Activated T-helper 17 cell treated with anti-CD3 and anti-CD28 coated beads, Interleukin-2, amount 50 U/mL, for 72 hours (primary cell): Measurements from ENCODE around the gene HES7. TPM values are rescaled to one million over a fixed set of nuclear protein-coding genes. Genes with fewer than 3 reads are reported as not detected.
A peak's percentile ranks its signal among the peaks of the same experiment; 100 is the strongest.

Experiments
- ATAC-seq: fragments of 150-1000 bp; cut with Tn5 transposase; replicated peaks from 2 replicates; pipeline ENCODE4 v1.10.0; 2021; ENCODE audit warnings: mild to moderate bottlenecking, moderate library complexity
- H3K27ac Mint-ChIP-seq: one replicate; pipeline ENCODE4 v1.8.0; 2022; ENCODE audit warnings: mixed read lengths
- H3K27me3 Mint-ChIP-seq: one replicate; pipeline ENCODE4 v1.8.0; 2022; ENCODE audit warnings: mixed read lengths
- H3K36me3 Mint-ChIP-seq: one replicate; pipeline ENCODE4 v1.8.0; 2022; ENCODE audit warnings: low read depth, mild to moderate bottlenecking, mixed read lengths
- H3K4me1 Mint-ChIP-seq: one replicate; pipeline ENCODE4 v1.8.0; 2022; ENCODE audit warnings: mixed read lengths
- H3K4me3 Mint-ChIP-seq: one replicate; pipeline ENCODE4 v1.8.0; 2022; ENCODE audit warnings: mild to moderate bottlenecking, mixed read lengths
- H3K9me3 Mint-ChIP-seq: one replicate; pipeline ENCODE4 v1.8.0; 2022; ENCODE audit warnings: mixed read lengths
- total RNA-seq, 2 donors: library from RNA; stranded (reverse); gene quantifications; one replicate each; pipeline ENCODE4 v1.2.3, GENCODE V29; 2022

HES7 gene
- total RNA-seq, 2 donors from 2014 or later = 2.9 to 10.0 TPM

- H3K4me3 Mint-ChIP-seq = peak overlapping the region; percentile 94
- H3K36me3 Mint-ChIP-seq = peaks cover 51% of the 10 kb centered on the region
- no peaks in the 10 kb centered on the region for H3K27me3 Mint-ChIP-seq
- no peak for ATAC-seq
- H3K4me1 Mint-ChIP-seq = peaks cover 37% of the 10 kb centered on the region
- peak overlapping the region; percentile 79 for H3K27ac Mint-ChIP-seq
- H3K9me3 Mint-ChIP-seq = no peaks in the 10 kb centered on the region
Measured at GRCh38 chr17:8159459-8160223, 35.7 kb upstream of the HES7 start.

GRCh38 chr17:8159032-8159400, 35.1 kb upstream of the HES7 start:
- H3K36me3 Mint-ChIP-seq = peaks cover 51% of the 10 kb centered on the region
- H3K4me1 Mint-ChIP-seq = peaks cover 39% of the 10 kb centered on the region
- peak overlapping the region; percentile 86 for H3K27ac Mint-ChIP-seq
- ATAC-seq = no peak
- H3K4me3 Mint-ChIP-seq = peak overlapping the region; percentile 94
- H3K9me3 Mint-ChIP-seq = no peaks in the 10 kb centered on the region
- no peaks in the 10 kb centered on the region for H3K27me3 Mint-ChIP-seq

- peaks cover 45% of the 10 kb centered on the region for H3K4me1 Mint-ChIP-seq
- peaks cover 51% of the 10 kb centered on the region for H3K36me3 Mint-ChIP-seq
- peak overlapping the region; percentile 86 for H3K27ac Mint-ChIP-seq
- ATAC-seq = peak; percentile 12
- H3K27me3 Mint-ChIP-seq = no peaks in the 10 kb centered on the region
- no peaks in the 10 kb centered on the region for H3K9me3 Mint-ChIP-seq
- H3K4me3 Mint-ChIP-seq = peak overlapping the region; percentile 94
Measured at GRCh38 chr17:8158267-8159031, 34.5 kb upstream of the HES7 start.

DNA sequence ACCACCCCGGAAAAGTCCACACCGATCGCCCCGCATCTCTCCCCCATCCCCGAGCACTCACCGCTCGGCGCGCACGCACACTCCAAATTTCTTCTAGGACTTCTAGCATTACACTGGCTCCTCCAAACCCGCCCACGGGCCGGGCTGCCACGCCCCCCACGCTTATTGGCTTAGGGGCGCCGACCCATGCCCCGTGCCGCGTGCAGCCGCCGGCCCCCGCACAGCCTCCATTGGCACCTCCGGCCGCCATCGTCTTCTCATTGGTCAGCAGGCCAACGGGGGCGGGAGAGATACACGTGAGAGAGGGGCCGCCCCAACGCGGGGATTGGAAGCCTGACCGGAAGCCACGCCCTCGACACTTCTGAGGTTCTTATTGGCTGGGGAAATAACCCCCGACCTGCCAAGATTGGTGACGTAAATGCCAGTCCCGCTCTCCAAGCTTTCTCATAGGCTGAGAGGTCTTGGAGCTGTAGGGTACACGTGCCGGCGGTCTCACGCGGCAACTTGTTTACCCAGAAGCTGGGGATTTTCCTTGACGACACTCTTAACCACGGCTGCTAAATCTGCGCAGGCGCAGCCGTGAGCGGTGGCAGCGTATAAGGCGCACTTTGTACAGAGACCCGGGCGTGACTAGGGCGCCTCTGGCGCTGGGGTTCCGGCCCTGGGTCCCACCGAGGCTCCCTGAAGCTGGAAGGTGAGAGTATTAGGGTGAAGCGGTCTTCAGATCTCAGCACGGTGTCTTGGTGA, 32.5 kb upstream of the HES7 start:
- H3K4me1 Mint-ChIP-seq = peaks cover 51% of the 10 kb centered on the region
- peak; percentile 76 for ATAC-seq
- no peaks in the 10 kb centered on the region for H3K9me3 Mint-ChIP-seq
- H3K4me3 Mint-ChIP-seq = no peak overlapping the region
- no peaks in the 10 kb centered on the region for H3K27me3 Mint-ChIP-seq
- peaks cover 35% of the 10 kb centered on the region for H3K36me3 Mint-ChIP-seq
- no peak overlapping the region for H3K27ac Mint-ChIP-seq

GRCh38 chr17:8155996-8156245, 32.0 kb upstream of the HES7 start:
- Mint-ChIP-seq H3K27me3 (no peaks in the 10 kb centered on the region), H3K36me3 (peaks cover 30% of the 10 kb centered on the region), H3K4me1 (peaks cover 47% of the 10 kb centered on the region), H3K9me3 (no peaks in the 10 kb centered on the region), H3K27ac (no peak overlapping the region), H3K4me3 (no peak overlapping the region)
- ATAC-seq = no peak

- Mint-ChIP-seq H3K36me3 (peaks cover 25% of the 10 kb centered on the region), H3K27me3 (no peaks in the 10 kb centered on the region), H3K4me3 (no peak overlapping the region), H3K4me1 (peaks cover 43% of the 10 kb centered on the region), H3K27ac (no peak overlapping the region), H3K9me3 (no peaks in the 10 kb centered on the region)
- no peak for ATAC-seq
Measured at GRCh38 chr17:8155231-8155995, 31.5 kb upstream of the HES7 start.

GRCh38 chr17:8154608-8155155, 30.8 kb upstream of the HES7 start:
- Mint-ChIP-seq H3K9me3 (no peaks in the 10 kb centered on the region), H3K36me3 (peaks cover 18% of the 10 kb centered on the region), H3K4me3 (no peak overlapping the region), H3K27ac (no peak overlapping the region), H3K4me1 (peaks cover 36% of the 10 kb centered on the region), H3K27me3 (no peaks in the 10 kb centered on the region)
- ATAC-seq = no peak

DNA sequence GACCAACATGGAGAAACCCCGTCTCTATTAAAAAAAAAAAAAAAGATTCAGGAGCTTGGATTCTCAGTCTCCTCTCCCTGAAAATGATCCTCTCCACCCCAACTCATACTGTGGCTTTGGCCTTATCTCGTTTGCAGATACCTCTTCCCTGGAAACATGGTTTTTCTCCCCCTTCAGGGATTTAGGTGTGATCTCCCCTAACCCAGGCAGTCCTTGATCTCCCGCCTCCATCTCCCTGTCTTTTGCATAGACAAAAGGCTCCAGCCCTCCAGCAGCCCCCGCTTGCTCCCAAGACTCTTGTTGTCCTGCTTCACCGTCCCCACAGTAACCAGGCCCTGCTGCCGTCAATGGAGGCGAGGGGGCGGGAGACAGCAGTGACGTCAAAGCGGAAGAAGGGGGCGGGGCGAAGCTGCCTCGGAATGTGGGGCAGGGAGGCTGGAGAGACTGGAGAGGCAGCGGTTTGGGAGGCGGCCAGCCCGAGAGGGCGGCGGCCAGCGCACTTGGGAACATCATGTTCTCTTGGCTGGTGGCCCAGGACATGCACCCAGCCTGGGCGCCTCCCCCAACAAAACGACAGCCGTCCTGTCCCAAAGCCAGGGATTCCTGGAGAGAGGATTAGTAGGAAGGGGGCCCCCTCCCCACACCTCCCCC, 30.2 kb upstream of the HES7 start:
- H3K4me3 Mint-ChIP-seq = no peak overlapping the region
- no peaks in the 10 kb centered on the region for H3K27me3 Mint-ChIP-seq
- no peaks in the 10 kb centered on the region for H3K9me3 Mint-ChIP-seq
- ATAC-seq = peak; percentile 27
- H3K27ac Mint-ChIP-seq = no peak overlapping the region
- H3K36me3 Mint-ChIP-seq = peaks cover 12% of the 10 kb centered on the region
- peaks cover 33% of the 10 kb centered on the region for H3K4me1 Mint-ChIP-seq

GRCh38 chr17:8153525-8153956, 29.6 kb upstream of the HES7 start:
- ATAC-seq = peak; percentile 28
- Mint-ChIP-seq H3K4me3 (no peak overlapping the region), H3K9me3 (no peaks in the 10 kb centered on the region), H3K27ac (no peak overlapping the region), H3K4me1 (peaks cover 29% of the 10 kb centered on the region), H3K36me3 (peaks cover 6% of the 10 kb centered on the region), H3K27me3 (no peaks in the 10 kb centered on the region)

DNA sequence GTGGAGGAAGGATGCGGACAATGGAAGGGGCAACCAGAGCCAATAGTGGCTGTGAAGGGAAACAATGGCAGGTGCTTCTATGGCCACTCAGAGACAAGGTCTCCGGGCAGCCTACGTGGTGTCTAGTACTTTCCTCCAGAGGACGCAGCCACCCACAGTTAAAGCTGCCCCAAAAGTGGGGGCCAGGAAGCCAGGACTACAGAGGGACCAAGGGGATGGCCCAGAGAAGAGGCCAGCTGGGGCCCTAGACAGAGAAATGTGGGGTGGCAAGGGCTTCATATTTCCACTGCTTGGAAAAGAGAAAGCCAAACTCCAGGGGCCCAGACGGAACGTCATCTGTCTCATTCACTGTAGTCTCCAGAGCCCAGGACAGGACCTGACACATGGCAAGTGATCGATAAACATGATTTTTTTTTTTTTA, 29.1 kb upstream of the HES7 start:
- H3K9me3 Mint-ChIP-seq = no peaks in the 10 kb centered on the region
- H3K27me3 Mint-ChIP-seq = no peaks in the 10 kb centered on the region
- H3K36me3 Mint-ChIP-seq = peaks cover 2% of the 10 kb centered on the region
- peaks cover 27% of the 10 kb centered on the region for H3K4me1 Mint-ChIP-seq
- ATAC-seq = no peak
- no peak overlapping the region for H3K4me3 Mint-ChIP-seq
- H3K27ac Mint-ChIP-seq = no peak overlapping the region

- H3K4me1 Mint-ChIP-seq = peaks cover 27% of the 10 kb centered on the region
- H3K27ac Mint-ChIP-seq = no peak within 1 kb of the TSS
Measured at GRCh38 chr17:8152112-8152775, 28.3 kb upstream of the HES7 start, which contains the start of gene PER1. TSS of gene PER1 (minus strand) at chr17:8152404. CDS start at chr17:8150706, 1,698 bp downstream.

GRCh38 chr17:8151641-8152111, 27.8 kb upstream of the HES7 start:
- Mint-ChIP-seq H3K9me3 (no peaks in the 10 kb centered on the region), H3K27me3 (no peaks in the 10 kb centered on the region), H3K27ac (no peak overlapping the region), H3K4me3 (no peak overlapping the region), H3K36me3 (no peaks in the 10 kb centered on the region), H3K4me1 (peaks cover 30% of the 10 kb centered on the region)
- no peak for ATAC-seq

More at GRCh38 chr17:8152112-8152775, 28.3 kb upstream of the HES7 start, which contains the start of gene PER1:
- H3K9me3 Mint-ChIP-seq = no peaks in the 10 kb centered on the region
- no peaks in the 10 kb centered on the region for H3K36me3 Mint-ChIP-seq
- no peak within 1 kb of the TSS for H3K4me3 Mint-ChIP-seq
- ATAC-seq = peak; percentile 52
- H3K27me3 Mint-ChIP-seq = no peaks in the 10 kb centered on the region

- no peaks in the 10 kb centered on the region for H3K9me3 Mint-ChIP-seq
- H3K4me3 Mint-ChIP-seq = no peak overlapping the region
- H3K27ac Mint-ChIP-seq = no peak overlapping the region
Measured at GRCh38 chr17:8151120-8151640, 27.3 kb upstream of the HES7 start.

More at GRCh38 chr17:8151120-8151640, 27.3 kb upstream of the HES7 start:
- no peaks in the 10 kb centered on the region for H3K27me3 Mint-ChIP-seq
- H3K4me1 Mint-ChIP-seq = peaks cover 31% of the 10 kb centered on the region
- H3K36me3 Mint-ChIP-seq = no peaks in the 10 kb centered on the region
- ATAC-seq = peak; percentile 33
